ENCODE measurements around the gene ZNF541.

The ZNF541 gene, protein sequence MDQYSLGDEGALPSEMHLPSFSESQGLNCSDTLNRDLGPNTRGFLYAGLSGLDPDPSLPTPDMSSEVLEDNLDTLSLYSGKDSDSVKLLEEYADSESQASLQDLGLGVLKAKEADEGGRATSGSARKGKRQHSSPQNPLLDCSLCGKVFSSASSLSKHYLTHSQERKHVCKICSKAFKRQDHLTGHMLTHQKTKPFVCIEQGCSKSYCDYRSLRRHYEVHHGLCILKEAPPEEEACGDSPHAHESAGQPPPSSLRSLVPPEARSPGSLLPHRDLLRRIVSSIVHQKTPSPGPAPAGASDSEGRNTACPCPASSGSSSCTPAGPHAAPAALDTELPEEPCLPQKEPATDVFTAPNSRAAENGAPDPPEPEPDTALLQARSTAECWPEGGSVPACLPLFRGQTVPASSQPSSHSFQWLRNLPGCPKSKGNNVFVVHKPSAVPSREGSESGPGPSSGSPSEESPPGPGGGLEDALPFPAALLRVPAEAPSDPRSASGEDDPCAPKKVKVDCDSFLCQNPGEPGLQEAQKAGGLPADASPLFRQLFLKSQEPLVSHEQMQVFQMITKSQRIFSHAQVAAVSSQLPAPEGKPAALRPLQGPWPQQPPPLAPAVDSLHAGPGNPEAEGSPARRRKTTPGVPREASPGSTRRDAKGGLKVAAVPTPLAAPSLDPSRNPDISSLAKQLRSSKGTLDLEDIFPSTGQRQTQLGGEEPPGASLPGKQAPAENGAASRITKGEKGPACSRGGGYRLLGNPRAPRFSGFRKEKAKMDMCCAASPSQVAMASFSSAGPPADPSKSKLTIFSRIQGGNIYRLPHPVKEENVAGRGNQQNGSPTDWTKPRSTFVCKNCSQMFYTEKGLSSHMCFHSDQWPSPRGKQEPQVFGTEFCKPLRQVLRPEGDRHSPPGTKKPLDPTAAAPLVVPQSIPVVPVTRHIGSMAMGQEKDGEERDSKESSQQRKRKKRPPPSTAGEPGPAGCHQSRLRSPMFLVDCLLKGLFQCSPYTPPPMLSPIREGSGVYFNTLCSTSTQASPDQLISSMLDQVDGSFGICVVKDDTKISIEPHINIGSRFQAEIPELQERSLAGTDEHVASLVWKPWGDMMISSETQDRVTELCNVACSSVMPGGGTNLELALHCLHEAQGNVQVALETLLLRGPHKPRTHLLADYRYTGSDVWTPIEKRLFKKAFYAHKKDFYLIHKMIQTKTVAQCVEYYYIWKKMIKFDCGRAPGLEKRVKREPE (N-terminal part only)

DNA sequence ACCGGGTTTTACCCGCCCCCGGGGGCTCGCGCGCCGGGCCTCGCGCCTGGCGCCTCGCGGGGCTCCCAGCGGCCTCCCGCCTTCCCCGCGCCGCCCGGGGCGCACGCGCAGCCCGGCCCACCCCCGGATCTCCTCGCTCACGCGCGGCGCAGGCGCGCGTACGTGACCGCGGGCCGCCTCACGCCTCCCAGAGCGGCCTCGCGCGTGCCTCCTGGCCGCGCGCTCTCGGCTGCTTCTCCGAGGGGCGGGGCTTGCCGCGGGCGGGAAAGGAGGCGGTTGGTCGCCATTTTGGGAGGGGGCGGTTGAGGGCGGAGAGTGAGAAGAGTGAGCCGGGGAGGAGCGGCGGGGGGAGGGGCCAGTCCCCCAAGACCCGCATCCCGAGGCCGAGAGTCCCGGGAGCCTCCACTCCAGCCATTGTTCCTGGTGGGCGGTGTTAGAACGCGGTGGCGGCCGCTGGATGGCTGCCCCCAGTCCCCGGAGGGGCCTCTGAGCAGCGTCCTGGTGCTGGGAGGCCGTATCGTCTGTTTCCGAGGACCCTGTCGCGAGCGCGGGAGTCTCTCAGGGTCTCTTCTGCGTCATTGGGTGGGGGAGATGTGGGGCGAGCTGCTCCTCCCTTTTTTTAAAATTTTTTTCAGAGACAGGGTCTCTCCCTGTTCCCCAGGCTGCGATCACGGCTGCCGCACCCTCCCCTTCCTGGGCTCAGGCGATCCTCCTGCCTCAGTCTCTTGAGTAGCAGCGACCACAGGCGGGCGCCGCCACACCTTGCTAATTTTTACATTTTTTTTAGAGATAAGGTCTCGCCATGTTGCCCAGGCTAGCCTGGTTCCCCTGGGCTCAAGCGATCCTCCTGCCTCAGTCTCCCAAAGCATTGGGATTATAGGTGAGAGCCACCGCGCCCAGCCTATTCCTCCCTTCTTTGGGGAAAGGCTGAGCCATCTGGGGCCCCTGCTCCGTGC, at the start of gene ZNF541:
TSS of gene ZNF541 (minus strand) at position 78 of the 956 bp plus-strand sequence. CDS start 17,292 bp downstream, outside the sequence.
- peak; percentile 55 to 78 for DNase-seq (ENCODE audit: low read depth in 2 of 2)

DNA sequence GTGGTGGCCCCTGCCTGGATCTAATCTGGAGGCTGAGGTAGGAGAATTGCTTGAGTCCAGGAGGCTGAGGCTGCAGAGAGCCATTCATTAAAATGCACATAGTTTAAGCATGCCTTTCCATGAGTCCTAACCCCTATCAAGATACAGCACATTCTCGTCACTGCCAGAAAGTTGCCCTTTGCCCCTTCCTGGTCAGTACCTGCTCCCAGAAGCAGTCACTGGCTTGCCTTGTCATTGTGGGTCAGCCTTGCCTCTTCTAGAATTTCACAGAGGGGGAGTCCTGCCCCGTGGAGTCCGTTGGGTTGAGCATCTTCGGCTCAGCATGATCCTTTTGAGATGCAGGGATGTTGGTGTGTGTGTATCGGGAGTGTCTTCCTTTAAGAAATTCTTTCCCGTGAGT, 46.8 kb upstream of the ZNF541 start:
- no peak for DNase-seq (ENCODE audit: low read depth in 2 of 2)

DNA sequence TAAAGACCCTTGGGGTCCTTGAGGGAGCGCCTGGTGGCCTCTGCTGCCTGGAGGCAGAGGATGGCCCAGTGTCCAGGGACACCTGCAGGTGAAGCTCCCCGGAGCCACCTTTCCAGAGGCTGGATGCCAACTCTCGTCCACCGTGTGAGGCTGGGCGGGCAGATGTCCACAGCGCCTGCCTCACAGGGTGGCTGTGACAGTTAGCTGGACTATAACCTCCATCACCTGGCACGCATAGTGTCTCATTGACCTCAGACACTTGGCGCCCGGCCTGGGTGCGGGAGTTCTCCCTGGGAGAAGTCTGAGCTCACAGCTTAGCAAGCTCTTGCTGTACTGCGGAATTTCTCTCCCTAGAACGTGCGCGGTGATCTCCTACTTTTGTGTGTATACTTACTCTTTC, 45.8 kb upstream of the ZNF541 start:
- DNase-seq (ENCODE audit: low read depth in 2 of 2): no peak

DNA sequence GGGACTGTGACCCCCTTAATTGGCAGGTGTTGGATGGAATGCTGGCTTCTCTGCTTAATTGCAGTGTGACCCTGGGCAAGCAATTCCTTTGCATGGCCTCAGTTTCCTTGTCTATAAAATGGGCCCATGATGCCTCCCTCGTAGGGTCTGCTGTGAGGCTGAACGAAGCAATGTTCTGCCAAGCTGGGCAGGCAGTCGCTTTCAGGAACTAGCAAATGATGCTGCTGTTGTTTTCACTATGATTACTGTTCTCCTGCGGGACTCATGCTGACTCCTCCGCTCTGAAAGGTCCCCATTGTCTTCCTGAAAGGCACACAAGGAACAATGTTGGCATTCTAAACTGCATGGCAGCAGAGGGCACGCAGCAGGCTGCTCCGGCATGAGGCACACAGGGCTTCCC, 42.8 kb upstream of the ZNF541 start:
- DNase-seq (ENCODE audit: low read depth in 2 of 2): no peak

DNA sequence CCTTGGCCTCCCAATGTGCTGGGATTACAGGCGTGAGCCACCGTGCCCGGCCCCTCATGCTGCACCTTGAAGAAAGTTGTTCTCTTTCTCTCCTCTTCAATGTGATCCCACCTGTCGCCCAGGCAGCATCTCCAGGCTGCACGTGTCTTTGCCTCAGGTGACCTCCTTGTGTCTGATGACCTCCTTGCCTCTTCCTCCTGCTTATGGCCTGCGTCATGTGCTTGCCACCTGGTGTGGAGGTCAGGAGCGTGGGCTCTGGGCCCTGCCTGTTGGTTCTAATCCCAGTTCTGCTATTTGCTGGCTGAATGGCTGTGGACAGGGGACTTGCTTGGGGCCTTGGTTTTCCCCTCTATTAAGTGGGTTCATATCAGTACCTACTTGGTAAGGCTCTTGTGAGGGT, 42.3 kb upstream of the ZNF541 start:
- DNase-seq (ENCODE audit: low read depth in 2 of 2): no peak

DNA sequence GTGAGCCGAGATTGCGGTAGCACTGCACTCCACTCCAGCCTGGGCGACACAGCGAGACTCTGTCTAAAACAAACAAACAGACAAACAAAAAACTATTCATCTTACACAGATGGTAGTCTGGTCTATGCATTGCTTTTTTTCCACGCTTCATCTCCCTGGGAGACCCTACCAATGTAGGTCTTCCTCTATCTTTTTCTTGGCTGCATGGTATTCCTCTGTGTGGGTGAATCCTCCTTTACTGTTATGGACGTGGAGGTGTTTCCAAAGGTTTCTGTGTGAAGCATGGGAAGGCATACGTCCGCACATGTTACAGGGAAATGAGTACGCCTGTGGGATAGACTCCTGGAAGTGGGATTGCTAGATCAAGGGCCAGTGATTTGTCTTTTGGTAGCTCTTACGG, 41.6 kb upstream of the ZNF541 start:
- DNase-seq (ENCODE audit: low read depth in 2 of 2): no peak

DNA sequence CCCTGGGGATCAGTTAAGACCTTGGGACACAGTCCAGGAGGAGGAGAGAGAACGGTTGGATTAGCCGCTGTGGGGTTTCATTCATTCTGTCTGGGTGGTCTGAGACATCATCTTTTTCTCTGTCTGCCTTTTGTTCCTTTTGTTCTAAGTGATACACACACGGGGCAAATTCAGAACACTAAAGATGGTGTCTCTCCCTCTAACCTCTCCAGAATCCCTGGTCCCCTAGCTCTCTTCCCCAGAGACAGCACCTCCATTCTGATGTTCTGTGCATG, 41.0 kb upstream of the ZNF541 start:
- DNase-seq (ENCODE audit: low read depth in 2 of 2): no peak

DNA sequence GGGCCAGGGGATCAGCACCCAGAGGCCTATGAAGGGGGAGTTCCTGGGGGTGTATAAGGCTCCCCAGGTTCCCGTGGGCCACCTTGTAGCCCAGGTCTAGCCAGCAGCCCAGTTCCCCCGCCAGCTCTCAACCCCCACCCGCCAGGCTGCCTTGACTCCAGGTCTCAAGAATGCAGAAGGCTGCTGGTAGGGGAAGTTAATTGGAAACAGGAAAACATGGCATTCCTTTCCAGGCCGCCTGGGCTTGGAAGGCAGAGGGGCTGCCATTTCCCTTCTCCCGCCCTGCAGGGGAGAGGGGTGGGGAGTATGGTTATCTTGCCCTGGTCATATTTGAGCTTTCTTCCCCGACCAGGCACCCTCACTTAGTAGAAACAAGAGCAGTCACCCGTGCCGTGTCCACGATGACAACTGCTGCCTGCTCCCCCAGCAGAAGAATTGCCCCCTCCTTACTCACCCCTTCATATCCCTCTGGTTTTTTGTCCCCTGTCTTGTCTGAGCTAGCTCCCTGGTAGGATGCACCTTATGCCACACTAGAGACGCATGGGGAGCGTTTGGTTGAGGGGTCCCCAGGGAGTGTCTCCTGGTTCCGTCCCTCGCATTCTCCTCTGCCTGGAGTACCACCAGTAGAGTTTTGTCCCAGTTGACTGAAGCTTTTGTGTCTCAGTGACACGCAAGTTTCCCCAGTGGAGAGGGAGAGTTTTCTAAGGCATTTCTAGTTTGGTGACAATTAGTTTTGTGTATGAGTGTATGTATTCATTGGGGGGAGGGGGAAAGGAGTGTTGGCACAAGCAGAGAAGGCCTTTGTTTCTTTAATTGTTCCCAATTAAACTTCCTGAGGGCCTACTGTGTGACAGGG, 40.4 kb upstream of the ZNF541 start:
- no peak for DNase-seq (ENCODE audit: low read depth in 2 of 2)

DNA sequence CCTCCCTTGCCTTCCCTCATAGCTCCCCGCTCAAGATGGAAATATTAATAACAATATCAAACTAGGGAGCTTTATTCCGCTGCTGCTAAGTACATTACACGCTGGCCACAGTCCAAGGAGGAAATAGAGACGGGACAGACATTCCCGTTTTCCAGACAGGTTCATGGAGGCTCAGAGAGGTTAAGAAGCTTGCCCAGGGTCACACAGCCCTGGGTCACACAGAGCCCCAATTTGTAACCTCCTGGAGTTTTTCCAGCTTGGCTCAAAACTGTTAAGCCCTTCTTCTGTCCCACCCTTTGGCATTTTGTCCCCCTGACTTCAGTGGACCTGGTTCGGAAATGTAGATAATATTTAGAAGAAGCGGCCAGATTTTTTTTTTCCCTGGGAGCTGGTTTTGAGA, 38.0 kb upstream of the ZNF541 start:
- DNase-seq (ENCODE audit: low read depth in 2 of 2): no peak

DNA sequence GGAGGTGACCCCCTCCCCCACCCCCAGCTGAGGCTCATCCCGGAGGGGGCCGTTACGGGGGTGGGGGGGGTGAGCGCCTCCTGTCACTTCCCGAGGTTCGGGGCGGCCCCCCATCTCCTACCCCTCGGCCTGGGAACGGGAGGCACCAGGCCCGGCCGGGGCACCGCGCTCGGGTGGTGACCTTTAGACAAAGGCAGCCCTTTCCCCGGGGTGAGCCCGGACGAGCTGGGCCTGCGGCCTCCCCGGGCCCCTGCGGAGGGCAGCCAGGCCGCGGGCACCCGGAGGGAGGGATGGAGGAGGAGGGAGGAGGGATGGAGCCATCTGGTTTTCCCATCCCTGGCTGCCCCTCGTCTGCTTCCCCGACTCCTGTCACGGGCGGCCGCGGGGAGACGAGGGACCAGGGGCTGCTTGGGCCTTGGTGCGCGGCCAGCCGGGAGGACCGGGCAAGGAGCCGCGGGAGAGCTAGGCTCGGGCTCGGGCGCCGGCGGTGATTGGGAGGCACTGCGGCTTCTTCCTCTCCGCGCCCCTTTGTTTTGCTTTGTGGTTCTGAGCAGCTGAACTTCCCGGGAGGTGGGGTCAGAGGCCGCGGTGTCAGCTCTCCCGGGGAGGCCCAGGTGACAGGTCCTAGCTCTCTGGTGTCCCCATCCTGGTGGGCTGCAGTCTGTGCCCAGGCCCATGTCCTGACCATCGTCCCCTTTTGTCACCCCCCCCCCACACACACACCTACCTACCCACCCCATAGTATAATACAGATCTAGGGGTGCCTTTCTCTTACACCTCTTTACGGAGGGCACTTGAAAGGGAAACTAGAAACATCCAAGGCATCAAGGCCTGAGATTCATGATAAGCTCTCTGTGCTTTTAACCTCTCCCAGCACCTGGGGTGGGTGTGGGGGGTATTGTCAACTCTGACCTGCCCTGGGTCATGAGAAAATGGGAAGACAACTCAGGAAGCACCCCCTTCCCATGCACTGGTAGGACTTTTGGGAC, 37.3 kb upstream of the ZNF541 start:
- peak; percentile 13 to 35 for DNase-seq (ENCODE audit: low read depth in 2 of 2)

DNA sequence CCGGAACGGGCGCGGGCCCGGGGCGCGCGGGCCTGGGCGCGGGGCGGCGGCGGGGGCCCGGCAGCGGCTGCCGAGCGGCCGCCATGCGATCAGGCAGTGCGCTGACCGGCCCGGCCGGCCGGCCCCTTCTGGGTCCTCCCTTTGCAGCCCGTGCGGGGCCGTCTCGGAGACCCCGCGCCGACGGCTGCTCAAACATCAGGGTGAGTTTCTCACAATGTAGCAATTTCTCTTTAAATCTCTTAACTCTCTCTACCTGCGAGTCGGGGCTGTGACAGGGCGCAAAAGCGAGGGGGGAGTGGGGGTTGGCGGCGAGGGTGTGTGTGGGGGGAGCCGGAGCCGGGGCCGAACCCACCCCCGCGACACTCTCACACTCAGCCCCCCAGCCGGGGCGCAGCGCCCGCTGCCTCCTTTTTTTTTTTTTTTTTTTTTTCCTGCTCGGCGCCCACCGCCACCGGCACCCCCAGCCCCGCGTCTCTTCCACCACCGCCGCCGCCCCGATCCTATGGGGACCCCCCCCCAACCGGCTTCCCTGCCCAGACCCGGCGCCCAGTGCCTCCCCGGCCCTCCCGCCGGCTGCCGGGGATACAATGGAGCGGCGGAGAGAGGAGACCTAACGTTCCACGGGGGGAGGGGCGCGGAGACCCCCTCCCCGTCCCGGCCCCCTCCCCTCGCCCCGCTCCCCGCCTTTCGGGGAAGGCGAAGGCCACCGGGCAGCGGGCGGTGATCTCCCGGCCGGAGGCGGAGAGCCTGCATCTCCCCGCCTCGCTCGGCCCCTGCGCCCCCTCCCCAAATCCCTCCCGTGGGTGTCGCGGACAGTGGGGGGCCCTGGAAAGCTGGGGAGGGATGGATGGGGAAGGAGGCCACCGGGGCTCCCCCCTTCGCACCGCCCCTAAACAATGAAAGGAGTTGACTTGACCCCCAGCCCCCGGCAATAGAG, 36.3 kb upstream of the ZNF541 start, which contains the start of gene BICRA:
TSS of gene BICRA (plus strand) at position 166 of the 937 bp plus-strand sequence. CDS start 64,441 bp downstream, outside the sequence.
- DNase-seq (ENCODE audit: low read depth in 2 of 2): peak; percentile 59 to 76

DNA sequence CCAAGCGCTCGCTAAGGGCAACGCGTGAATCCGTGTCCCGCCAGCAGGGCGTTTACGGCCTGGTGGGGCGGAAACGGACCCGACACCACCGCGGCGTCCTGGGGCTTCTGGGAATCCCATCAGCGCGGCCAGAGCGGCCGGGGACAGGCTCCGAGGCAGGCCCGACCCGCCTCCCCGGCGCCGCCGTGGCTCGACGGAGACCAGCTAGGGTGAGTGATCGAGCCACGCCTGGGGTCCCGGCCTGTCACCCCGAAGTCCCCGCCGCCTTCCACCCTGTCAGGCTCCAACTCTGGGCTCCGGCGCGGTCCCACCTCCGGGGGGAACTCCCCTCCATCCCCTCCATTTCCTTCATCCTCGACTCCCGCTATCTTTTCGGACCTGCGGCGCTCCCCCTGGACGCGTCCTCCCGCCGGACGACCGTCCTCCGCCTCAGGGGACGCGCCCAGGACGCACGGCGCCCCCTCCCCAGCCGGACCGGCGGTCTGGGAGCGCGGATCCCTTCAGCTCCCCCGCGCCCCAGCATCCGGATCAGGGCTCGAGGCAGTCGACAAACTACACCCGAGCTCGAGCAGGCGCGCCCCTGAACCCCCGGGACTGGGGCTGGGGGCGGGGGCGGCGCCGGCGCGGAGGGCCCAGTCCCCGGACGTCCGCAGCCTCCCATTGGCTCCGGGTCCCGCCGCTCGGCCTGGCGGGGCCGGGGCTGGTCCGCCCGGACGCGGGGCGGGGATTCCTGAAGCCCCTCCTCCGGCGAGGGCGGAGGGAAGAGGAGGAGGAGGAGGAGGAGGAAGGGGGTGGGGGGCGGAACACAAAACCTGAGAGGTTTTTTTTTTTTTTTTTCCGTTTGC, 35.3 kb upstream of the ZNF541 start:
- DNase-seq (ENCODE audit: low read depth in 2 of 2): peak; percentile 86 to 95

DNA sequence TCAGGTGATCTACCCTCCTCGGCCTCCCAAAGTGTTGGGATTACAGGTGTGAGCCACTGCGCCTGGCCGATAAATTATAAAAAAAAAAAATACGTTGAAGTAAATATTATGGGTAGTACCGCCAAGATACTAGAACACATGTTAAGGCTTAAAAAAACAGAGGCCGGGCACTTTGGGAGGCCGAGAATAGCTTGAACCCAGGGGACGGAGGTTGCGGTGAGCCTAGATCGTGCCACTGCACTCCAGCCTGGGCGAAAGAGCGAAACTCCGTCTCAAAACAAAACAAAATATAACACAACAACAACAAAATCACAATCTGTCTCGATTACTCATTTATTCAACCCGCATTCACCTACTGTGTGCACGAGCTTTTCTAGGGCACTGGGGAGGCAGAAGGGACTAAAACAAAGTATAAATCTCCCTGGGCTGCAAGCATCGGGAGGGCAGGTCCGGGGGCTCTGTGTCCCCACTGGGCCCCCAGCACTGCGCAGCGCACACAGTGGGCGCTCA, 34.7 kb upstream of the ZNF541 start:
- DNase-seq (ENCODE audit: low read depth in 2 of 2): no peak

DNA sequence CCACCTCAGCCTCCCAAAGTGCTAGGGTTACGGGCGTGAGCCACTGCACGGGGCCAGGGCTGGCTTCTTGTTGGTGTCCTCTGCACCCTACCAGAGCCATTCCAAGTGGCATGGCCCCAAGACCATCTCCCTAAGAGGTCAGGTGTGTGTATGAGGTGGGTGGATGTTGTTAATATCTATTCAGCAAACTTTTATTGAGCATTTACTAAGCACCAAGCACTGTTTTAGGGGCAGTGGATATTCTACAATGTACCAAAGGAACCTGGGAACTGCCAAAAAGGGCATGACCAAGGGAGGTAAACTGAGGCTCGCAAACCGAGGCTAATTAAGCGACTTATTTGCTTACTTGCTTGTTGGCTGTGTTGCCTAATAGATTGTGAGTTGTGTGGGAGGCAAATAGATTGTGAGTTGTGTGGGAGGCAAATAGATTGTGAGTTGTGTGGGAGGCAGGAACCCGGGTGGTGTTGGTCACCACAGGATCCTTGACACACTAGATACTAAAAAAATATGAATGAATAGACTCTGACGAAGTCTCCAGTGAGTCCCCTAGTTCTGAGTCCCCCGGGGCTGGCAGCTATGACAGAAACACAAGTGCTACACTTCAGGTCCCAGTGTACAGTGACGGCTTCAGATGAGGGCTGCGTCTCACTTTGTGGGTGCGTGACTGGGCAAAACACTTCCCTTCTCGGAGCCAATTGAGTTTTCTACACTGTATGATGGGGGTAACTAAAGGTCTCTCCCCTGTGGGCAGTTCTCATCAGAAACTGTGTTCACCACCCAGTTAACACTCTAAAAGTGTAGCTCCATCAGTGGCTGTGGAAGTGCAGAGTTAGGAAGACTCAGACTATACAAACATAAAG, 31.0 kb upstream of the ZNF541 start:
- DNase-seq (ENCODE audit: low read depth in 2 of 2): no peak

DNA sequence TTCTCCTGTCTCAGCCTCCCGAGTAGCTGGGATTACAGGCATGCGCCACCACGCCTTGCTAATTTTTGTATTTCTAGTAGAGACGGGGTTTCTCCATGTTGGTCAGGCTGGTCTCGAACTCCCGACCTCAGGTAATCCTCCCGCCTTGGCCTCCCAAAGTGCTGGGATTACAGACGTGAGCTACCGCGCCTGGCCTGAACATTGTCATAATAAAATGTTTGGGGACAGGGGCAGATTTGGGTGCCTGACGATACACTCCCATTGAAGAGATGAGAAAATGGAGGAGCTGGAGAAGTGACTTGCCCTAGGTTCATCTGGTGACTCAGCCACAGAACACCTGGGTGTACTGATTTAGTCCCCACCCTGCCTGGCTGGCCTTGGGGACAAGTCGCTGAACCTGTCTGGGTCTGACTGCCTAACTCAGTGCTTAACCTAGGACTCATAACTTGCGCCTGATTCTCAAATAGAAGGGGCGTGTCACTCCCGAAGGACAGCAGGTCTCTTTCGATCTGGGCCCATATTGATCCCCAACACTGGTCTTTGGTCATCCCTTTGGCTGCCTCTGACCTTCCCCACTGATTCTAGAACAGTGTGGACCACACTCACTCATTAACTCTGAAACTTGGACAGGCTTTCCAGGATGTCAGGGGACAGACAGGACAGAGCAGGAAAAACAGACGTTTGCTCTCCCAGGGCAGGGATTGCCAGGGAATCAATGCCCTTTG, 28.4 kb upstream of the ZNF541 start:
- no peak for DNase-seq (ENCODE audit: low read depth in 2 of 2)

Data from stimulated activated CD4-positive, alpha-beta T cell treated with anti-CD3 and anti-CD28 coated beads, Interleukin-15, amount 100 ng/mL, for 48 hours (primary cell).